Measurements from ENCODE around the gene PTPN3. TPM values are rescaled to one million over a fixed set of nuclear protein-coding genes. Genes with fewer than 3 reads are reported as not detected.
A peak's percentile ranks its signal among the peaks of the same experiment; 100 is the strongest.

The PTPN3 gene
- polyA plus RNA-seq, 1 donor (not counting 4 experiments of a cell fraction or from before 2014, with no cell fraction given): 19.9 TPM

- dilution Hi-C loops (cut with MboI; ENCODE audit: extremely low pct_ligation_motif_present, low sequenced_read_pairs): no loop called here
These were observed 39.5 kb downstream of the PTPN3 start for GRCh38 chr9:109458453-109459211.

DNA sequence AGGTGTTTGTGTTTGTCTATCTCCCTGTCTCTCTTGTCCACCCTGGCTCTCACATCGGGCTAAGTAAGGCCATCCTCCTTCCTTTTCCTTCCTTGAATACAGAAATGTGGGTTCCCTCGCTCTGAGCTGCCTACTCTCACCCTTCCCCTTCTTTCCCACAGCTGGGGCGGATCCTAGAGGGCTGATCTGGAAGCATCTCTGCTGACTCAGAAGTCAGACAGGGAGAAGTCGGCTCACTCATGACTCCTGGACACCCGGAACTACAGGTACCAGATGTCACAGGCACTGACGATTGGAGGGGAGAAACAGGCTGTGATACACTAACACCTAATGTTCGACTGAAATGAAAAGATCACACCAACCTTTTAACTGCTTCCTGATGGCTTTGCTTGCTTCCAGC, 41.3 kb downstream of the PTPN3 start:
- Histone ChIP-seq H3K9me3 (ENCODE audit: control insufficient read depth, low read depth, low read length) (no peaks in the 10 kb centered on the region), H4K20me1 (ENCODE audit: control insufficient read depth, extremely low read depth, insufficient read depth, low read length) (no peaks in the 10 kb centered on the region), H3K79me2 (ENCODE audit: control insufficient read depth, insufficient read depth, low read length) (peaks cover 20% of the 10 kb centered on the region), H3K36me3 (ENCODE audit: control insufficient read depth in 2 of 2, extremely low read depth in 1 of 2, insufficient read depth in 2 of 2, low read length in 2 of 2) (peaks cover 16 to 31% of the 10 kb centered on the region in 2 experiments), H2AFZ (ENCODE audit: control insufficient read depth, low read length) (no peak overlapping the region), H3K9ac (ENCODE audit: control insufficient read depth, extremely low read depth, insufficient read depth, low read length) (peak overlapping the region; percentile 26), H3K9me1 (ENCODE audit: control insufficient read depth, extremely low read depth, insufficient read depth, low read length) (no peaks in the 10 kb centered on the region), H3K27ac (ENCODE audit: control insufficient read depth, insufficient read depth, low read length) (peak overlapping the region; percentile 55), H3K4me3 (ENCODE audit: control insufficient read depth in 2 of 3, extremely low read depth in 1 of 3, insufficient read depth in 2 of 3, low read depth in 1 of 3, low read length in 3 of 3) (no peak overlapping the region), H3K4me2 (ENCODE audit: control insufficient read depth, extremely low read depth, insufficient read depth, low read depth, low read length) (no peak overlapping the region), H3K27me3 (ENCODE audit: control insufficient read depth, extremely low read depth, insufficient read depth, low read length) (no peaks in the 10 kb centered on the region), H3K4me1 (ENCODE audit: control insufficient read depth, extremely low read depth, insufficient read depth, low read length) (peaks cover 36% of the 10 kb centered on the region)
- dilution Hi-C loops (cut with MboI; ENCODE audit: extremely low pct_ligation_motif_present, low sequenced_read_pairs): no loop called here
- no peak for DNase-seq (ENCODE audit: low read depth, low spot score)
- FAIRE-seq: peak; percentile 90
- TF ChIP-seq CTCF (optimal IDR thresholded peaks at IDR 0.05 in 1 of 3, IDR thresholded peaks at IDR 0.05 in 1 of 3, conservative IDR thresholded peaks at IDR 0.05 in 1 of 3; ENCODE audit: extremely low read depth in 1 of 3, insufficient read depth in 2 of 3, low read length in 3 of 3) (no peak), EZH2 (IDR thresholded peaks at IDR 0.05; ENCODE audit: low read length) (no peak)

More at GRCh38 chr9:109458453-109459211, 39.5 kb downstream of the PTPN3 start:
- DNase-seq (ENCODE audit: low read depth, low spot score): no peak
- Histone ChIP-seq H3K27ac (ENCODE audit: control insufficient read depth, insufficient read depth, low read length) (no peak overlapping the region), H3K9ac (ENCODE audit: control insufficient read depth, extremely low read depth, insufficient read depth, low read length) (no peak overlapping the region), H3K9me1 (ENCODE audit: control insufficient read depth, extremely low read depth, insufficient read depth, low read length) (no peaks in the 10 kb centered on the region), H2AFZ (ENCODE audit: control insufficient read depth, low read length) (no peak overlapping the region), H3K9me3 (ENCODE audit: control insufficient read depth, low read depth, low read length) (no peaks in the 10 kb centered on the region), H4K20me1 (ENCODE audit: control insufficient read depth, extremely low read depth, insufficient read depth, low read length) (no peaks in the 10 kb centered on the region), H3K36me3 (ENCODE audit: control insufficient read depth in 2 of 2, extremely low read depth in 1 of 2, insufficient read depth in 2 of 2, low read length in 2 of 2) (peaks cover 17 to 41% of the 10 kb centered on the region in 2 experiments), H3K4me3 (ENCODE audit: control insufficient read depth in 2 of 3, extremely low read depth in 1 of 3, insufficient read depth in 2 of 3, low read depth in 1 of 3, low read length in 3 of 3) (no peak overlapping the region), H3K4me1 (ENCODE audit: control insufficient read depth, extremely low read depth, insufficient read depth, low read length) (peaks cover 29% of the 10 kb centered on the region), H3K27me3 (ENCODE audit: control insufficient read depth, extremely low read depth, insufficient read depth, low read length) (no peaks in the 10 kb centered on the region), H3K79me2 (ENCODE audit: control insufficient read depth, insufficient read depth, low read length) (peaks cover 29% of the 10 kb centered on the region), H3K4me2 (ENCODE audit: control insufficient read depth, extremely low read depth, insufficient read depth, low read depth, low read length) (no peak overlapping the region)
- TF ChIP-seq CTCF (optimal IDR thresholded peaks at IDR 0.05 in 1 of 3, IDR thresholded peaks at IDR 0.05 in 1 of 3, conservative IDR thresholded peaks at IDR 0.05 in 1 of 3; ENCODE audit: extremely low read depth in 1 of 3, insufficient read depth in 2 of 3, low read length in 3 of 3) (no peak), EZH2 (IDR thresholded peaks at IDR 0.05; ENCODE audit: low read length) (no peak)
- no peak for FAIRE-seq
